Measurements from ENCODE around the gene ZNF32.

The ZNF32 gene, protein sequence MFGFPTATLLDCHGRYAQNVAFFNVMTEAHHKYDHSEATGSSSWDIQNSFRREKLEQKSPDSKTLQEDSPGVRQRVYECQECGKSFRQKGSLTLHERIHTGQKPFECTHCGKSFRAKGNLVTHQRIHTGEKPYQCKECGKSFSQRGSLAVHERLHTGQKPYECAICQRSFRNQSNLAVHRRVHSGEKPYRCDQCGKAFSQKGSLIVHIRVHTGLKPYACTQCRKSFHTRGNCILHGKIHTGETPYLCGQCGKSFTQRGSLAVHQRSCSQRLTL
- 13.0 to 21.5 (median 14.2) reads per million in 3 donors for total RNA-seq

DNA sequence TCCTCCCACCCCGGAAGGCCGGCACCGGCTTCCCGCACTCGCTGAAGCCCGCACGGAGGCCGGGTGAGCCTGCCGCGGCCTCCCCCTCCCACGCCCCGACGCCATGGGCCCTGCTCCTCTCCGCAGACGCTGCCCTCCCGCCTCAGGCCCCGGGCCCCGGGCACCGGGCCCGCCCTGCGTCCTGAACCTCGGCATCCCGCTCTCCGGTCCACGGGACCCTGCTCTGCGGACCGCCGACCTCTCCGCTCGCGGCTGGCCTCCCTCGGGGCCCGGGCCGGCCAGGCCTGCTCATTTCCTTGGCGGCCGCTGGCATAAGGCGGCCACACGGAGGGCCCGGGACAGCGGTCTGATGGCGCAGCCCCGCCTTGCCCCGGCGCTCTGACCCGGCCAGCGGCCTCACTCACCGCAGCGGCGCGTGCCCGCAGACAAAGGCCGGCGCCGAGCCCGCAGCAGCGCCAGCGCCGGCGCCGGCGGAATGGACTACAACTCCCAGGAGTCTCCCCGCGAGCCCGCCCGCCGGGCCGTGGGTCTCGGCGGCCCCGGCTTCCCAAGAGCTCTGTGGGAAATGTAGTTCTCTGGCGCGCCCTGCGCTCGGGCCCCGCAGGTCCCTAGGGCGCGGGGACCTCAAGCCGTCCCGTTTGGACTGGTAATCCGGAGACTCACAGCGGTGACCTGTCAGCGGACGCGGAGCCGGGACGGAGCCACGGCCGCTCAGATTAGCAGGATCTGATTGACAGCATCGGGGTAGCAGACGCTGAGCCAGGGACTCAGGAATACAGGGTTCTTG, at the start of gene ZNF32:
TSS of gene ZNF32 (minus strand) at position 484 of the 787 bp plus-strand sequence. CDS start 2,748 bp downstream, outside the sequence.
- Histone ChIP-seq H3K4me1 (ENCODE audit: control insufficient read depth, insufficient read depth, low read length, poor library complexity, severe bottlenecking) (no peaks in the 10 kb centered on the region), H3K4me3 (ENCODE audit: insufficient read depth, low read depth, low read length, poor library complexity, severe bottlenecking) (peak within 1 kb of the TSS; percentile 78), H3K27ac (ENCODE audit: insufficient read depth, low read length, poor library complexity, severe bottlenecking) (peak within 1 kb of the TSS; percentile 83), H3K9me3 (ENCODE audit: control insufficient read depth, low read length) (peaks cover 16% of the 10 kb centered on the region), H3K36me3 (ENCODE audit: control insufficient read depth, insufficient read depth, low read length) (peaks cover 26% of the 10 kb centered on the region), H3K27me3 (replicated peaks; ENCODE audit: control insufficient read depth, insufficient read depth, low read length, poor library complexity, severe bottlenecking) (no peaks in the 10 kb centered on the region)
- peak; percentile 54 to 71 (median 67) for DNase-seq

- H3K27ac ChIP-seq (ENCODE audit: insufficient read depth, low read length, poor library complexity, severe bottlenecking) = no peak overlapping the region
- no peak for DNase-seq
- no peaks in the 10 kb centered on the region for H3K4me1 ChIP-seq (ENCODE audit: control insufficient read depth, insufficient read depth, low read length, poor library complexity, severe bottlenecking)
- no peaks in the 10 kb centered on the region for H3K27me3 ChIP-seq (replicated peaks; ENCODE audit: control insufficient read depth, insufficient read depth, low read length, poor library complexity, severe bottlenecking)
- H3K9me3 ChIP-seq (ENCODE audit: control insufficient read depth, low read length) = no peaks in the 10 kb centered on the region
- no peaks in the 10 kb centered on the region for H3K36me3 ChIP-seq (ENCODE audit: control insufficient read depth, insufficient read depth, low read length)
- no peak overlapping the region for H3K4me3 ChIP-seq (ENCODE audit: insufficient read depth, low read depth, low read length, poor library complexity, severe bottlenecking)
Observed at GRCh38 chr10:43698156-43698555, 49.5 kb upstream of the ZNF32 start.

GRCh38 chr10:43696909-43697483, 48.3 kb upstream of the ZNF32 start:
- H3K27ac ChIP-seq (ENCODE audit: insufficient read depth, low read length, poor library complexity, severe bottlenecking) = no peak overlapping the region
- H3K9me3 ChIP-seq (ENCODE audit: control insufficient read depth, low read length) = no peaks in the 10 kb centered on the region
- H3K36me3 ChIP-seq (ENCODE audit: control insufficient read depth, insufficient read depth, low read length) = no peaks in the 10 kb centered on the region
- no peaks in the 10 kb centered on the region for H3K27me3 ChIP-seq (replicated peaks; ENCODE audit: control insufficient read depth, insufficient read depth, low read length, poor library complexity, severe bottlenecking)
- H3K4me3 ChIP-seq (ENCODE audit: insufficient read depth, low read depth, low read length, poor library complexity, severe bottlenecking) = no peak overlapping the region
- H3K4me1 ChIP-seq (ENCODE audit: control insufficient read depth, insufficient read depth, low read length, poor library complexity, severe bottlenecking) = no peaks in the 10 kb centered on the region
- no peak for DNase-seq

GRCh38 chr10:43695730-43696129, 47.0 kb upstream of the ZNF32 start:
- Histone ChIP-seq H3K9me3 (ENCODE audit: control insufficient read depth, low read length) (no peaks in the 10 kb centered on the region), H3K4me1 (ENCODE audit: control insufficient read depth, insufficient read depth, low read length, poor library complexity, severe bottlenecking) (no peaks in the 10 kb centered on the region), H3K36me3 (ENCODE audit: control insufficient read depth, insufficient read depth, low read length) (no peaks in the 10 kb centered on the region), H3K4me3 (ENCODE audit: insufficient read depth, low read depth, low read length, poor library complexity, severe bottlenecking) (no peak overlapping the region), H3K27ac (ENCODE audit: insufficient read depth, low read length, poor library complexity, severe bottlenecking) (no peak overlapping the region), H3K27me3 (replicated peaks; ENCODE audit: control insufficient read depth, insufficient read depth, low read length, poor library complexity, severe bottlenecking) (no peaks in the 10 kb centered on the region)
- no peak for DNase-seq

DNA sequence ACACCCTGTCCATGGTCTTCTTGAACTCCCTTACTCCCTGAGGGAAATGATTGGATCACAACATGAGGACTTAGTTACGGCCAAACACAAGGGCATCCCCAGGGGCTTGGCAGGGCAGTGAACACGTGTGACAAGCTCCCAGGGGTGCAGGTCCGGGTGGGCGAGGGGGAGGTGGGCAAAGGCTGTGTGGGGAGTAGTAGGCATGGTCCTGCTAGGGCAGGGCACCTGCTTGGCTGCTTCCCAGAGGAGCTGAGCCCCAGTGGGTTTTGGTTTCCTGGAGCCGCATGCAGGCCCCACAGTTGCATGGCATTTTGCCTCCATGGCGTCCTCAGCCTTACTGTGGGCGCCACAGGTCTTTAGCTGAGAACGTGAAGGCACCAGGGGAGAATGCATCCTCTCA, 46.6 kb upstream of the ZNF32 start:
- no peak overlapping the region for H3K4me3 ChIP-seq (ENCODE audit: insufficient read depth, low read depth, low read length, poor library complexity, severe bottlenecking)

GRCh38 chr10:43694526-43694925, 45.8 kb upstream of the ZNF32 start:
- Histone ChIP-seq H3K4me3 (ENCODE audit: insufficient read depth, low read depth, low read length, poor library complexity, severe bottlenecking) (no peak overlapping the region), H3K27me3 (replicated peaks; ENCODE audit: control insufficient read depth, insufficient read depth, low read length, poor library complexity, severe bottlenecking) (no peaks in the 10 kb centered on the region), H3K27ac (ENCODE audit: insufficient read depth, low read length, poor library complexity, severe bottlenecking) (no peak overlapping the region), H3K9me3 (ENCODE audit: control insufficient read depth, low read length) (no peaks in the 10 kb centered on the region), H3K4me1 (ENCODE audit: control insufficient read depth, insufficient read depth, low read length, poor library complexity, severe bottlenecking) (peaks cover 5% of the 10 kb centered on the region), H3K36me3 (ENCODE audit: control insufficient read depth, insufficient read depth, low read length) (no peaks in the 10 kb centered on the region)
- DNase-seq = no peak

More for the DNA sequence above, 46.6 kb upstream of the ZNF32 start:
- Histone ChIP-seq H3K36me3 (ENCODE audit: control insufficient read depth, insufficient read depth, low read length) (no peaks in the 10 kb centered on the region), H3K4me1 (ENCODE audit: control insufficient read depth, insufficient read depth, low read length, poor library complexity, severe bottlenecking) (peaks cover 3% of the 10 kb centered on the region), H3K27ac (ENCODE audit: insufficient read depth, low read length, poor library complexity, severe bottlenecking) (no peak overlapping the region), H3K27me3 (replicated peaks; ENCODE audit: control insufficient read depth, insufficient read depth, low read length, poor library complexity, severe bottlenecking) (no peaks in the 10 kb centered on the region), H3K9me3 (ENCODE audit: control insufficient read depth, low read length) (no peaks in the 10 kb centered on the region)
- DNase-seq = no peak

DNA sequence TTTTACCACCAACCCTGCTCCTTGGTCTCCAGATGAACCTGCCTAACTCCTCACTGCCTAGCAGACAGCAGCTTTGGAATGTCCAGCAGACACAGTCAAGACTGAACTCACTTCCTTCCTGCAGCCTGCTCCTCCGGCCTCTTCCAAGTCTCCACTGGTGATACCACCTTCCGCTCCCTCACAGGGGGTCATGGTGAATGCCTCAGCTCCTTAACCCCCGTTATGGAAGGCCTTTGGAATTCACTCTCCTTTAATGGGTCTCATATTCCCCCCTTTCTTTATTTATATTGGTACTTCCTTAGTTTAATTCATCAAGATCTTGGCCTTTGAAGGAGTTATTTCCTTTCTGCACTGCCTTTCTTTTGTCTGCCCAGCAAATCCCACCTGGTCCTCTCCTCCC, 44.9 kb upstream of the ZNF32 start:
- Histone ChIP-seq H3K4me3 (ENCODE audit: insufficient read depth, low read depth, low read length, poor library complexity, severe bottlenecking) (no peak overlapping the region), H3K4me1 (ENCODE audit: control insufficient read depth, insufficient read depth, low read length, poor library complexity, severe bottlenecking) (peaks cover 8% of the 10 kb centered on the region), H3K27ac (ENCODE audit: insufficient read depth, low read length, poor library complexity, severe bottlenecking) (no peak overlapping the region), H3K9me3 (ENCODE audit: control insufficient read depth, low read length) (no peaks in the 10 kb centered on the region), H3K36me3 (ENCODE audit: control insufficient read depth, insufficient read depth, low read length) (no peaks in the 10 kb centered on the region), H3K27me3 (replicated peaks; ENCODE audit: control insufficient read depth, insufficient read depth, low read length, poor library complexity, severe bottlenecking) (no peaks in the 10 kb centered on the region)
- no peak for DNase-seq

GRCh38 chr10:43692051-43692825, 43.6 kb upstream of the ZNF32 start:
- H3K27me3 ChIP-seq (replicated peaks; ENCODE audit: control insufficient read depth, insufficient read depth, low read length, poor library complexity, severe bottlenecking) = no peaks in the 10 kb centered on the region

DNA sequence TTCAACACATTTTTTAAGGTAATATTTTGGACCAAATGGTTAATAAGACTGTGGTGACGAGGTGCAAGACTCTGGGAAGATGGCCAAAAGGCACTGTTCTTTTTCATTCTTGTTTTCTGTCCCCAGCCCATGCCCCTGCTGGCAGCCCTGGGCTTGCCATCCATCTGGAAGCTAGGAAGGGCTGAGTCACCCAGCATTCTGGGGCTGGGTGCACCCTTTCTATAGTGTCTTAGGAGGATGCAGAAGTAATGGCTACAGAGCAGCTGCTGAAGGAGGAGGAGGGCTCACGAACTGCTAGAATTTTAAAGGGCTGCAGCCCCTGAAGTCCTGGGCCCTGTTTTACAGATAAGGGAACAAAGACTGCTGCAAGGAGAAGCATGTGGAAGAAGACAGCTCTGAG, 42.8 kb upstream of the ZNF32 start:
- Histone ChIP-seq H3K4me1 (ENCODE audit: control insufficient read depth, insufficient read depth, low read length, poor library complexity, severe bottlenecking) (peaks cover 8% of the 10 kb centered on the region), H3K36me3 (ENCODE audit: control insufficient read depth, insufficient read depth, low read length) (no peaks in the 10 kb centered on the region), H3K27me3 (replicated peaks; ENCODE audit: control insufficient read depth, insufficient read depth, low read length, poor library complexity, severe bottlenecking) (no peaks in the 10 kb centered on the region), H3K4me3 (ENCODE audit: insufficient read depth, low read depth, low read length, poor library complexity, severe bottlenecking) (no peak overlapping the region), H3K27ac (ENCODE audit: insufficient read depth, low read length, poor library complexity, severe bottlenecking) (no peak overlapping the region), H3K9me3 (ENCODE audit: control insufficient read depth, low read length) (no peaks in the 10 kb centered on the region)
- no peak for DNase-seq

More at GRCh38 chr10:43692051-43692825, 43.6 kb upstream of the ZNF32 start:
- Histone ChIP-seq H3K36me3 (ENCODE audit: control insufficient read depth, insufficient read depth, low read length) (no peaks in the 10 kb centered on the region), H3K4me3 (ENCODE audit: insufficient read depth, low read depth, low read length, poor library complexity, severe bottlenecking) (no peak overlapping the region), H3K4me1 (ENCODE audit: control insufficient read depth, insufficient read depth, low read length, poor library complexity, severe bottlenecking) (peaks cover 8% of the 10 kb centered on the region), H3K27ac (ENCODE audit: insufficient read depth, low read length, poor library complexity, severe bottlenecking) (no peak overlapping the region), H3K9me3 (ENCODE audit: control insufficient read depth, low read length) (no peaks in the 10 kb centered on the region)
- DNase-seq = no peak

Measured in effector memory CD4-positive, alpha-beta T cell (primary cell).